GM12892 (cell line): ENCODE results near the gene PRTN3.
A peak's percentile ranks its signal among the peaks of the same experiment; 100 is the strongest.
"Not testable (repeated sequence)": the region's sequence is repeated elsewhere in the genome, so short reads cannot be mapped to it uniquely, and the experiment has no call there.

Source experiments
- DNase-seq: peaks from one replicate; pipeline ENCODE4 v3.0.0; 2011; ENCODE audit not compliant: insufficient read length
- FAIRE-seq: peaks from 2 replicates; lab custom pipeline; 2011; peaks lifted over from hg19 to GRCh38; lab: Jason Lieb, UNC
- POLR2A ChIP-seq: IDR thresholded peaks from 2 replicates; pipeline ENCODE4 v1.6.1; 2011; ENCODE audit warnings: low read depth, low read length, control low read depth
- POLR2AphosphoS5 ChIP-seq: IDR thresholded peaks from 2 replicates; pipeline ENCODE4 v1.6.1; 2011; ENCODE audit warnings: low read depth, low read length, control low read depth
- TAF1 ChIP-seq: IDR thresholded peaks from 2 replicates; pipeline ENCODE4 v1.6.1; 2011; ENCODE audit warnings: low read depth, mild to moderate bottlenecking, control low read depth, low read length, borderline replicate concordance

The PRTN3 gene

DNA sequence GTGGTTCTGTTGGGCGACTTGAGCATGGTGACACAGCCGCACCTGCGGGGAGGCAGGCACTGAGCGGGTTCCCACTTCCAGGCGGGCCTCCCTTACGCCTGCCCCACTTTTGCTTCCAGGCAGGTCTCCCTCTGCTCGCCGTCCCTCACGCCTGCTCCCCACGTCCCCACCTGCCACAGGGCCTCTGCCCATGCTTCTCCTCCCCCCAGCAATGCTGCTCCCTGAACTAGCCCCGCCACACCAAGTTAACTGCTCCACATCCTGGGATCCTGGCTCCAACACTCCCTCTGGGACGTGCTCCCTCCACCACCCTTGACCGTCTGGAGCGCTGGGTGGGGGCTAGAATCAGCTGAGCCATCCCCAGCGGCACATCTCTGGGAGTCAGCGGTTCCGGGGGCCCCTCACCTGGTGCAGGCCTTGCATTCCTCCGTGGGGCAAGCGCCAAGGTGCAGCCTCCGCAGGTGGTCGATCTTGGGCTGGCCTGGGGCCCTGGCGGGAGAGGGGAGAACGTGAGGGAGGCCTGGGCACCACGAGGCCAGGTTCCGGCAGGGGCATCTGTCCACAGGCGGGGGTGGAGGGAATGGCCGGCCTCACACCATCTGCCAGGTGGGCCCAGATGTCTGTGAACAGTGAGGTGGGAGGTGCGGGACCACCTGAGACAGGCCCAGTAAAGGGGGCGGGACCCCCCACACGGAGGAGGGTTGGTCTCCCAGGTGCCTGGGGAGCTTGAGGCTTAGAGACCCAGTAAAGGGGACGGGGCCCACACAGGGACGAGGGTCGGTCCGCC is 27.9 kb downstream of the PRTN3 start:
- DNase-seq (no peak), FAIRE-seq (no peak)
- TF ChIP-seq POLR2AphosphoS5 (no peak), POLR2A (no peak), TAF1 (no peak)

DNA sequence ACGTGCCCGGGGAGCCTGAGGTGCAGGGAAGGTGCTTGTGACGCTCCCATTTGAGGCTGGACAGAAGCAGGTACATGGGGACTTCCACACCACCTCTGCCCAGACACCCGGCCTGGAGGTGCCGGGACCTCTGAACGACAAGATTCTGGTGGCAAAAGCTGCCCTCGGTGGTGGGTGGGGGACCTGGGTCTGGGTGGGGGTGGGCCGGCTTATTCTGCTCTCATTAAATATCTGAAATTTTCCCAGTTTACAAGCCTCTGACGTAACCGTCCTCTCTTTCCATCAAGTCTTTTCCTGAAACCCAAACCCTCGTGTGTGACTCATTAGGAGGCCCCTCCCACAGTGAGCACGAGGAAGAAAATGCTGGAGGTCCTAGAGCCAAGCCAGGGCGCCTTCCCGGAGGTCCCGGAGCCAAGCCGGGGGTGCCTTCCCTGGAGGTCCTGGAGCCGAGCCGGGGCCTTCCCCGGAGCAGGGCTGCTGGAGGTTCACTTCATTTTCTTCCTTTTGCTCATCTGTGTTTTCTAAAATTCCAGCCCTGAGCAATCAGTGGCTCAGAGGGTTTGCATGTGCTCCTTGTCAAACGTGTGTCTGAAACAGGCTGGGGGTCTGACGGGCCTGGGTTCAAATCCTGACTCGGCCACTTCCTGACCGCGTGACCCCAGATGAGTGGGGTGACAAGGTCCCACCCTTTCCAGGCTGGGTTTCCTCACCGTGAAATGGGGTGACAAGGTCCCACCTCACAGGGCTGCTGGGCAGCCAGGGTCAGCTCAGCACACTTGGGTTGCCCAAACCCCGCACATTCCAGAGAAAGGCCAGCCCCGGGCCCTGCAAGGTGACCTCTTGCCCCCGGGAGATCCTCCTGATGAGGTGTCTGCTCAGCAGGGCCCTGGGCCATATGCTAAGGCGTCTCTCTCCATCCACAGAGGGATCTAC is 28.7 kb downstream of the PRTN3 start:
- DNase-seq (no peak), FAIRE-seq (no peak)
- TF ChIP-seq POLR2AphosphoS5 (no peak), POLR2A (no peak), TAF1 (no peak)

DNA sequence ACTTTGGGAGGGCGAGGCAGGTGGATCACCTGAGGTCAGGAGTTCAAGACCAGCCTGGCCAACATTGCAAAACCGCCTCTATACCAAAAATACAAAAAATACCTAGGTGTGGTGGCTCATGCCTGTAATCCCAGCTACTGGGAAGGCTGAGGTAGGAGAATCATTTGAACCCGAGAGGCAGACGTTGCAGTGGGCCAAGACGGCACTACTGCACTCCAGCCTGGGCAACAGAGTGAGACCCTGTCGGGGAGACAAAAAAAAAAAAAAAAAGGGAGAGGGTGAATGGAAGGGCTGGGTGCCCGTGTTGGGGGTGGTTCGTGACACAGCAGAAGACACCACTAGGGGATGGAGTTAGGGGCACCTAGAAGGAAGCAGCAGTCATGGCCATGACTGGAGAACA is 29.5 kb downstream of the PRTN3 start:
- no peak for FAIRE-seq
- TF ChIP-seq TAF1 (no peak), POLR2A (no peak), POLR2AphosphoS5 (no peak)
- no peak for DNase-seq

DNA sequence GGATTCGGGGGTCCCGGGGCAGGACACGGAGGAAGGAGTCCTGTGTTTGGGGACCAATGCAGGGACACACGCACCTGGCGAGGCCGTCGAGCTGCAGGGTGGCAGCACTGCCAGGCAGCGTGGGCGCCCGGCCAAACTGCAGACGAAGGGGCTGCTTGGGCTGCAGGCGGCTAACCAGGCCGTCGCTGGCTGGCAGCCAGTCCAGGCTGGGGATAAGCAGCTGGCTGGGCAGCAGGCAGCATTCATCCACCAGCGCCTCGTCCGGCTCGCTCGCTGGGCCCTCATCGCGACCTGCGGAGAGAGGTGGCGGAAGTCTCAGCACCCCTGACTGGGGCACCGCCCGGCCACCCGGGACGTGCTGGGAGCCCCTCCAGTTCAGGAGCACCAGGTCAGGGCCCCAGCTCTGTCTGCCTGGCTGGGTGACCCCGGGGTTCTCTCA is 30.2 kb downstream of the PRTN3 start:
- no peak for FAIRE-seq
- TF ChIP-seq POLR2AphosphoS5 (no peak), POLR2A (no peak), TAF1 (no peak)
- no peak for DNase-seq

DNA sequence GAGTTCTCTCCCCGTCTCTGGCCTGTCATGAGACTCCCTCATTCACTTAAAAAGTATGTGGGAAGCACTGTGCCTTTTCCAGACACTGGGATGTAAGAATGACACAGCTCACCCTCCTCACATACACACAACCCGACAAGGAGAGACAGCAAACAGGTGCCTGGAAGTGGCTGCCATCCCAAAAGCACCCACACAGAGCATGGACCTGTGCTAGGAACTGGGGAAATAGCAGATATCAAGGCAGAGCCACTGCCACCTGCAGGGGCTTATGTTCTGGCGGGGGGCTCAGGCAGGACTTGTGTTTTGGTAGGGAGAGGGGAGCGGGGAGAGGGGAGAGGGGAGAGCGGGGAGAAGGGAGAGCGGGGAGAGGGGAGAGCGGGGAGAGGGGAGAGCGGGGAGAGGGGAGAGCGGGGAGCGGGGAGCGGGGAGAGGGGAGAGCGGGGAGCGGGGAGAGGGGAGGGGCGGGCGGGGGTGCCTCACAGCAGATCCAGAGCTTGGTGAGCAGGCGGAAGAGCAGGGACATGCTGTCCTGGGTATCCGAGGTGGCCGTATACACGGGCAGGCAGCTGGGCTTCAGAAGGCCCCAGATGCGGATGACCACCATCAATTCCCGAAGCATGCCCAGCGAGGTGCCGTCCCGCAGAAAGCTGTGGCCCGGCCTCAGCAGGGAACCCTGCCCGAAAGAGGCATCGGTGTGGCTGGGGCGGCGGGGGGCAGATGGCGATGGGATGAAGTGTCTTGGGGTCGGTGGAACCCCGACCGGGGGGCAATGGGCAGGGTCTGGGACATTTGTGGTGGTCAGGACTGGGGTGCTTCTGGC is 30.9 kb downstream of the PRTN3 start:
- FAIRE-seq (no peak), DNase-seq (no peak)
- TF ChIP-seq POLR2AphosphoS5 (no peak), POLR2A (no peak), TAF1 (no peak)

DNA sequence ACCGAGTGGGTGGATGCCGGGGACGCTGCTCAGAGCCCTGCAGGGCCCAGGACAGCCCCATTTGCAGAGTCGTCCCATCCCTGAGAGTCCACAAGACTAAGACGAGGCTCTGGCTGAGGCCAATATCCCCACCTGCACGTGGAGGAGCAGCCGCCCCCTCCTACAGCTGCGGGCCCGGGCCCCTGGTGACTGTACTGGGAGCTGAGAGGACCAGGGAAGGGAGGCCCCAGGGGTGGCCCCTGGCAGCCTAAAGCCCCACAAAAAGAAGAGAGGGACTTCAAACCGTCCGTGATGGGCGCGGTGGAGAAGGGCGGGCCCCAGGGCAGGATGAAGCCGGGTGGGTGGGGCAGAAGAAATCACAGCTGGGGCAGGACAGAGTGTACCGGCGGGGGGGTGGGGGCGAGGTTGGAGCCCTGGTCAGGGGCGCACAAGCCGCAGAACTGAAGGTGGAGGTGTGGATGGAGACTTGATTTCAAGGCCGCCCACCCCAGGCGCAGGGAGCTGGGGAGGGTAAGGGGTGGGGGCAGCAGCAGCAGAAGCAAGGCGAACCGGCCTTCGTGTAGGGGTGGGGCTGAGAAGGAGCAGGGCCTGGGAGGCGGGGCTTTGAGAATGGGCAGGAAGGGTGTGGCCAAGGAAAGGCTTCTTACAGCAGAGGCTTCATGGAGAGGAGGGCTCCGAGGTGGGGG is 31.6 kb downstream of the PRTN3 start:
- no peak for TF ChIP-seq POLR2A
- TF ChIP-seq TAF1: no peak
- no peak for TF ChIP-seq POLR2AphosphoS5
- DNase-seq (peak; percentile 97), FAIRE-seq (no peak)

DNA sequence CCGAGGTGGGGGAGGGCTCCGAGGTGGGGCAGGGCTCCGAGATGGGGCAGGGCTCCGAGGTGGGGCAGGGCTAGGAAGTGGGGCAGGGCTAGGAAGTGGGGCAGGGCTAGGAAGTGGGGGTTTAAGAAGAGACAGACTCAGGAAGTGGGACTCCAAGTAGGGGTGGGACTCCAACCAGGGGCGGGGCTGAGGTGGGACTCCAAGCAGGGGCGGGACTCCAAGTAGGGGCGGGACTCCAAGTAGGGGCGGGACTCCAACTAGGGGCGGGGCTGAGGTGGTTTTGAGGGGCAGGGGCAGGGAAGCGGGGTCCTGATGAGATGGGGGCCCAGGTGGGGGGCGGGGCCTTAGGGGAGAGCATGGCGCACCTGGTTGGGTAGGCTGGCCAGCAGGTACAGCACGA is 32.3 kb downstream of the PRTN3 start:
- FAIRE-seq: peak; percentile 97
- peak; percentile 86 for DNase-seq
- TF ChIP-seq POLR2AphosphoS5 (no peak), TAF1 (no peak), POLR2A (no peak)

DNA sequence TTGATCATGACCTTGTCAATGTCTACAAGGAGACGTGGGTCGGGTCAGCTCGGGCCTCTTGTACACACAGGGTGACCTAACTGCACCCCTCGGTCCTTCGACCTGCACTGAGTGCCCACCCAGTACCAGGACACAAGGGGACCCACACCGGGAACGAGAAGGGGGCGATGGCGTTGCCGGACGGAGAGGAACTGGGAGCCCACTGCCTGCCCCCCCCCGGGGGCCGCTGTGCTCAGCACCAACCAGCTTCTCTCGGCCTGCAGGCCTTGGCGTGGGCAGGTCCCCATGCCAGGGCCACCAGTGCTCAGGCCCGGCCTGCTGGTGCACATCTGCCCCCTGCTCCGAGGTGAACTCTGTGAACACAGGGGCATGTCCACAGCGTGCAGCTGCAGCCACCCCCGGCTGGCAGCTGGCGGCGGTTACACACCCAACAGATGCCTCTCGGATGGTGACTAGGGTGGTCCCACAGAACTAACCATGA is 32.8 kb downstream of the PRTN3 start:
- no peak for TF ChIP-seq POLR2AphosphoS5
- no peak for TF ChIP-seq TAF1
- FAIRE-seq (no peak), DNase-seq (no peak)

DNA sequence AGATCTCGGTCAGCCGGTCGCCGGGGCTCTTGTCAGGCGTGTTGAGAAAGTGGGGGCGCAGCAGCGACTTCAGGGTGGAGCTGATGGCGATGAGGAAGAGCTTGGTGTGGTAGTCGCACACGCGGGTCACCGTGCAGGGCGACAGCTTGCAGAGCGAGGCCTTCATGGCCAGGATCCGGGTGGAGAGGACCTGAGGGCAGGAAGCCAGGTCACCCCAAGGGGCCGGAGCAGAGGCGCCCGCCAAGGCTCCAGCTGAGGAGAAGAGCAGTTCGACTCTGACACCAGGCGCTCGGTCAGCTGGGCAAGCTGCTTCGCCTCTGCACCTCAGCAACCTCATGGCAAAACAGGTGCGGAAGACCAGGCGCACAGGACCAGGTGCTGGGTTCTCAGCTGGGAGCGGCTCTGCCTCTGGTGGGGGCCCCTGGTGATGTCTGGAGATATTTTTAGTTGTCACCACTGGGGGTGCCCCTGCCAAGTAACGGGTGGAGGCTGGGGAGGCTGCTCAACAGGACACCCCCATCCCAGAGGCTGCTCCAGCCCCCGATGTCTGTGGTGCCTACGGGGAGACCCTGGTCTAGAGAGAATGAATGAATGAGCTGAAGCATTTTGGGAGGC is 34.6 kb downstream of the PRTN3 start:
- FAIRE-seq: no peak
- no peak for DNase-seq
- TF ChIP-seq TAF1 (no peak), POLR2AphosphoS5 (no peak), POLR2A (no peak)

DNA sequence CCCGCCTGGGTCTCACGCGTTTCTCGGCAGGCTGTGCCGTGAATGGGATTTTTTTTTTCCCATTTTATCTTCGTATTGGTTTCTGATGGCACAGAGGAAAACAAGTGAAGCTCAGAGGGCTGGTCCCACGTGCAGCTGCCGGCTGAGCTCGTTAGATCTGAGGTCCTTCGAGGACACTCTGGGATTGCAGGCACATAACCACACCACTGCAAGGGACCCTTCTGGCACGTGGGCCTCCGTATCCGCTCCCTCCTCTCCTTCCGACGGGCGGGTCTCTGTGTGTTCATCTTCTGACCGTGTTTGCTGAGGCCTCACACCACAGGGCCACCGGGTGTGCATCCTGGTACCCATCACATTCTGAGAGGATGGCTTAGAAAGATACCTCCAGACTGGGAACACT is 35.3 kb downstream of the PRTN3 start:
- FAIRE-seq: no peak
- no peak for DNase-seq
- TF ChIP-seq POLR2A: no peak
- TF ChIP-seq POLR2AphosphoS5: no peak
- TF ChIP-seq TAF1: no peak

DNA sequence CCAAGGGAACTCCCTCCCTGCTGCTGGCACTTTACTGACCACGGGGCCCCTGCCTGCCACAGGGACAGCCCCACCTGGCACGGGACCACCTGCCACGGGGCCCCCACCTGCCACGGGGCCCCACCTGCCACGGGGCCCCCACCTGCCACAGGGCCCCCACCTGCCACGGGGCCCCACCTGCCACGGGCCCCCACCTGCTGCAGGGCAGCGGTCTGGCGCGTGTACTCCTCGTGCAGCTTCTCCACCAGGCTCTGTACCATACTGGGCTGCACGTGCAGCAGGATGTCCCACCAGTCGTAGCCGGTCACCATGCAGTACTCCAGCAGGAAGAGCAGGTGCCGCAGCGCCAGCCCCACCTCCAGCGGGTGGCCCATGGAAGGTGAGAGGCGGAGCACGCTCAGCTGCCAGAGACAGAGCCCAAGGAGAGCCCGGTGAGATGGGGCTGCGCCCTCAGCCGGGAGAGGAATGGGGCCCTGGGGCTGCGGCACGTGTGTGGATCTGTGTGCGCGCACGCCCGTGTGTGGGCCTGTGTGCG is 36.0 kb downstream of the PRTN3 start:
- TF ChIP-seq POLR2A (no peak), TAF1 (no peak), POLR2AphosphoS5 (no peak)
- DNase-seq (no peak), FAIRE-seq (no peak)

DNA sequence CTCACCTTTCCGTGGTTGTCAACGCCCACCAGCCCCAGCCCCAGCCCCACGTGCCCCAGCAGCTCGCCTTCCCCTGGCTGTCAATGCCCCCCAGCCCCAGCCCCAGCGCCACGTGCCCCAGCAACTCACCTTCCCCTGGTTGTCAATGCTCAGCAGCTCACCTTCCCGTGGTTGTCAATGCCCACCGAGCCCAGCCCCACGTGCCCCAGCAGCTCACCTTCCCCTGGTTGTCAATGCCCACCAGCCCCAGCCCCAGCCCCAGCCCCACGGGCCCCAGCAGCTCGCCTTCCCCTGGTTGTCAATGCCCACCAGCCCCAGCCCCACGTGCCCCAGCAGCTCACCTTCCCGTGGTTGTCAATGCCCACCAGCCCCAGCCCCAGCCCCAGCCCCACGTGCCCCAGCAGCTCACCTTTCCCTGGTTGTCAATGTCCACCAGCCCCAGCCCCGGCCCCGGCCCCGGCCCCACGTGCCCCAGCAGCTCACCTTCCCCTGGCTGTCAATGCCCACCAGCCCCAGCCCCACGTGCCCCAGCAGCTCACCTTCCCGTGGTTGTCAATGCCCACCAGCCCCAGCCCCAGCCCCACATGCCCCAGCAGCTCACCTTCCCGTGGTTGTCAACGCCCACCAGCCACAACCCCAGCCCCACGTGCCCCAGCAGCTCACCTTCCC is 37.3 kb downstream of the PRTN3 start:
- DNase-seq, FAIRE-seq: not testable (repeated sequence)

DNA sequence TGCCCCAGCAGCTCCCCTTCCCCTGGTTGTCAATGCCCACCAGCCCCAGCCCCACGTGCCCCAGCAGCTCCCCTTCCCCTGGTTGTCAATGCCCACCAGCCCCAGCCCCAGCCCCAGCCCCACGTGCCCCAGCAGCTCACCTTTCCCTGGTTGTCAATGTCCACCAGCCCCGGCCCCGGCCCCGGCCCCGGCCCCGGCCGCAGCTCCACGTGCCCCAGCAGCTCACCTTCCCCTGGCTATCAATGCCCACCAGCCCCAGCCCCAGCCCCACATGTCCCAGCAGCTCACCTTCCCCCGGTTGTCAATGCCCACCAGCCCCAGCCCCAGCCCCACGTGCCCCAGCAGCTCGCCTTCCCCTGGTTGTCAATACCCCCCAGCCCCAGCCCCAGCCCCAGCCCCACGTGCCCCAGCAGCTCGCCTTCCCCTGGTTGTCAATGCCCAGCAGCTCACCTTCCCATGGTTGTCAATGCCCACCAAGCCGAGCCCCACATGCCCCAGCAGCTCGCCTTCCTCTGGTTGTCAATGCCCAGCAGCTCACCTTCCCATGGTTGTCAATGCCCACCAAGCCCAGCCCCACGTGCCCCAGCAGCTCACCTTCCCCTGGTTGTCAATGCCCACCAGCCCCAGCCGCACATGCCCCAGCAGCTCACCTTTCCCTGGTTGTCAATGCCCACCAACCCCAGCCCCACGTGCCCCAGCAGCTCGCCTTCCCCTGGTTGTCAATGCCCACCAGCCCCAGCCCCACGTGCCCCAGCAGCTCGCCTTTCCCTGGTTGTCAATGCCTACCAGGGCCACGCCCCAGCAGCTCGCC is 38.2 kb downstream of the PRTN3 start:
- DNase-seq, FAIRE-seq: not testable (repeated sequence)
